Stimulated activated CD8-positive, alpha-beta memory T cell treated with anti-CD3 and anti-CD28 coated beads, Interleukin-15, amount 100 ng/mL, for 24 hours (primary cell): ENCODE measurements around the gene LIPG.
"Not testable (repeated sequence)": the region's sequence is repeated elsewhere in the genome, so short reads cannot be mapped to it uniquely, and the experiment has no call there.

Experiments used
- DNase-seq: peaks from one replicate; pipeline ENCODE4 v3.0.0-alpha.2; 2020; ENCODE audit warnings: low read depth

LIPG gene

GRCh38 chr18:49573835-49574234 is 12.0 kb downstream of the LIPG start:
- no peak for DNase-seq

- not testable (repeated sequence) for DNase-seq
Observed at GRCh38 chr18:49579041-49579440, 17.2 kb downstream of the LIPG start.

GRCh38 chr18:49579583-49579982 is 17.7 kb downstream of the LIPG start:
- DNase-seq: not testable (repeated sequence)

GRCh38 chr18:49580279-49580678 is 18.4 kb downstream of the LIPG start:
- DNase-seq: no peak

GRCh38 chr18:49581371-49581770 is 19.5 kb downstream of the LIPG start:
- DNase-seq: no peak

- DNase-seq: no peak
Observed at GRCh38 chr18:49582579-49582978, 20.7 kb downstream of the LIPG start.

GRCh38 chr18:49584394-49584793 is 22.5 kb downstream of the LIPG start:
- no peak for DNase-seq

GRCh38 chr18:49584951-49585350 is 23.1 kb downstream of the LIPG start:
- DNase-seq: not testable (repeated sequence)

- DNase-seq: no peak
Observed at GRCh38 chr18:49585781-49586663, 24.2 kb downstream of the LIPG start.

GRCh38 chr18:49588171-49588570 is 26.3 kb downstream of the LIPG start:
- DNase-seq: no peak

GRCh38 chr18:49588971-49589370 is 27.1 kb downstream of the LIPG start:
- no peak for DNase-seq

- DNase-seq: no peak
Observed at GRCh38 chr18:49590608-49591007, 28.8 kb downstream of the LIPG start.

- no peak for DNase-seq
Observed at GRCh38 chr18:49591271-49591670, 29.4 kb downstream of the LIPG start.

GRCh38 chr18:49591775-49592174 is 29.9 kb downstream of the LIPG start:
- no peak for DNase-seq

- no peak for DNase-seq
Observed at GRCh38 chr18:49596687-49597086, 34.8 kb downstream of the LIPG start.

GRCh38 chr18:49597157-49597931 is 35.5 kb downstream of the LIPG start:
- no peak for DNase-seq

GRCh38 chr18:49601211-49601610 is 39.4 kb downstream of the LIPG start:
- DNase-seq: no peak

GRCh38 chr18:49608366-49609255 is 46.8 kb downstream of the LIPG start:
- no peak for DNase-seq

- DNase-seq: no peak
Observed at GRCh38 chr18:49609256-49610021, 47.6 kb downstream of the LIPG start.

GRCh38 chr18:49610022-49610445 is 48.2 kb downstream of the LIPG start:
- DNase-seq: no peak

- DNase-seq: no peak
Observed at GRCh38 chr18:49611316-49611715, 49.5 kb downstream of the LIPG start.
